ENCODE results near the gene ZNF304. TPM values are rescaled to one million over a fixed set of nuclear protein-coding genes. Genes with fewer than 3 reads are reported as not detected.
A peak's percentile ranks its signal among the peaks of the same experiment; 100 is the strongest.

Gene ZNF304
- total and polyA plus RNA-seq, 2 of the 4 experiments (the other 2 are of a cell fraction), result 3.9 to 16.1 TPM

DNA sequence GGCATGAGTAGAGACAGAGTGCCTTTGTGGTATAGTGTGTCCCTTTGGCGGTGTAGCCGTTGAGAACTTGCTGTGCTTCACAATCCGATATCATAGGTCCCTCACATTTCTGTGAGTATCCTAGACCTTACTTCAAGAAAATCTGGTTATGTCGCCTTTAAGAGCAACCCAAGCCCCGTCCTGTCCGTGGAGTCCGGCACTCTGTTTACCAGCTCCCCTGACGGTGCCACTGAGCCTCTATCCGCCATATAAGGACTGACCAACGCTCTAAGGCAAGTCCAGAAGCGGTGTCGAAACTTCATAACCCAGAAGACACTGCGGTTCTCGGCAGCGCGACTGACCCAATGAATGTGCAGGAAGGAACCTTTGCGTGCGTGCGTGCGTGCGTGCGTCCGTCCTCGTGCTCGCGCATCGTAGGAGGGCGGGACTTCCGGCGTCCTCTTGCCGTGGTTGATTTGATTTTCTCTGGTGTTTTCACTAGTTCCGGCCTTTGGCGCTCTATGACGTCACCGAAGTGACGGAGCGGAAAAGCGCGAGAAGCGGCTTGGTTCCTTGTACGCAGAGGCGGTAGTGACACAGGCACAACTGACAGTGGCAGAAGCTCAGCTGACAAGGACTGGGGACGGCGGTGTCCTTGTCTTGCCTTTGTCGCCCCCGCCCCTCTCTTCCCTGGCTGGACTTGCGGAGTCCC, 12.1 kb downstream of the ZNF304 start, which contains the start of the genes TRAPPC2B and ZNF547 (continued):
- TF ChIP-seq SMC3 (IDR thresholded peaks at IDR 0.05; ENCODE audit: low read depth, low read length) (no peak), RFX5 (IDR thresholded peaks at IDR 0.05; ENCODE audit: low read depth, low read length) (0 out of 2 replicates have a peak, but pooled peaks have one; percentile 21)

DNA sequence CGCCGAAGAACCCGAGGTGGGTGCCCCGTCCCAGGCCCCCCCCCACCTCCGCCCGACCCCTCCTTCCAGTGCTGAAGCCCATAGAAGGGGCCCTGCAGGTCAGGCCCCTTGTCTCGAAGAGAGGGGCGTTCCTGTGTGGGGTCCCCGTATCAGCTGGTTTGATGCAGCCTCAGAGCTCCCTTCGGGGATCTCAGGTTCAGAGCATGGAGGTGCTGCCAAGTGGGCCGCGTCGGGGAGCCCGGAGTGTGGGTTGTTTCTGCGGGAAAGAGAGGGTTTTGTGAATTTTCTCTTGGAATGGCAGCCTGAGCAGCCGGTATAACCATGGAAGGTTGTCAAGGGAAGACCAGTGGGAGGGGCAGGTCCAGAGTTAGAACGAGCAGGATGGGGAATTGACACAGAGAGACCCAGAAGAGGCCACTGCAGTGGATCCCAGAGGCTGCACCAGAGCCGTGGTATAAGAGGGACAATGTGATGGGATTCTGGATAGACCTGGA, 12.7 kb downstream of the ZNF304 start:
- peak overlapping the region; percentile 1 to 78; a peak in 2 of 4 replicates for H4K8ac ChIP-seq (ENCODE audit: low read depth in 2 of 2, low read length in 2 of 2)
- peaks cover 6% of the 10 kb centered on the region for H3K36me3 ChIP-seq (ENCODE audit: control insufficient read depth, insufficient read depth, low read length)
- peak overlapping the region; percentile 68 for H3K27ac ChIP-seq (ENCODE audit: insufficient read depth, low read length)
- H3K9ac ChIP-seq (ENCODE audit: low read depth, low read length), result peak overlapping the region; percentile 68
- ATAC-seq (ENCODE audit: low read depth), result peak; percentile 16
- peak overlapping the region; percentile 91 for H2AK9ac ChIP-seq (replicated peaks; ENCODE audit: low read depth, low read length, poor library complexity)
- peak; percentile 12 for DNase-seq
- no peak overlapping the region for H3K23ac ChIP-seq (ENCODE audit: low read depth, low read length)
- H2AFZ ChIP-seq (replicated peaks; ENCODE audit: low read length, poor library complexity), result peak overlapping the region; percentile 91
- H3K9me1 ChIP-seq (ENCODE audit: insufficient read depth, low read length), result no peaks in the 10 kb centered on the region; the same call in 1 of the 2 replicates
- H3K14ac ChIP-seq (replicated peaks; ENCODE audit: low read depth, low read length), result peak overlapping the region; percentile 55; the same call in 1 of the 2 replicates
- H3K4me3 ChIP-seq (ENCODE audit: insufficient read depth, low read depth, low read length), result peak overlapping the region; percentile 61
- H4K91ac ChIP-seq (ENCODE audit: insufficient read depth, low read depth, low read length), result no peak overlapping the region; the same call in 1 of the 2 replicates
- no peak overlapping the region for H2BK120ac ChIP-seq (ENCODE audit: low read depth, low read length)
- CTCF ChIA-PET, result interaction anchor here (0.5 to 0.8 kb wide), 2 partner anchors 29 to 34 kb away, joined by 3 to 6 read pairs; no protein-coding TSS in a partner anchor
- peak overlapping the region; percentile 47 for H2BK5ac ChIP-seq (ENCODE audit: low read depth, low read length, poor library complexity, severe bottlenecking)
- BruUV-seq (replicated peaks), result no TSS peak
- no peaks in the 10 kb centered on the region for H3K4me1 ChIP-seq (ENCODE audit: control insufficient read depth, insufficient read depth, low read length)
- H3K9me3 ChIP-seq (ENCODE audit: control insufficient read depth, insufficient read depth, low read length), result no peaks in the 10 kb centered on the region
- H4K20me1 ChIP-seq (ENCODE audit: insufficient read depth, low read length), result no peaks in the 10 kb centered on the region
- dilution Hi-C loops (cut with HindIII; ENCODE audit: low sequenced_read_pairs, unreplicated experiment) (no loop called here), intact Hi-C loops (cut with micrococcal nuclease) (loop anchor here (1.0 kb wide), 1 partner anchor 43 kb away; the partner anchor contains the start of gene ZNF543), in situ Hi-C loops (cut with MboI; ENCODE audit: low sequenced_read_pairs) (no loop called here)
- H3K79me1 ChIP-seq (ENCODE audit: low read depth in 1 of 2, low read length in 2 of 2), result peaks cover 9 to 23% of the 10 kb centered on the region in 2 experiments; a peak in 2 of 4 replicates
- no peak overlapping the region for H2BK20ac ChIP-seq (ENCODE audit: low read depth, low read length)
- no peak overlapping the region for H2BK15ac ChIP-seq (ENCODE audit: low read depth, low read length)
- H3K4me2 ChIP-seq (ENCODE audit: low read depth, low read length), result peak overlapping the region; percentile 88
- peak overlapping the region; percentile 19 for H3K4ac ChIP-seq (ENCODE audit: low read depth, low read length)
- H3K27me3 ChIP-seq (ENCODE audit: control insufficient read depth, insufficient read depth, low read length), result no peaks in the 10 kb centered on the region
- no peak overlapping the region for H3K18ac ChIP-seq (ENCODE audit: low read depth, low read length)
- POLR2A ChIA-PET (ENCODE audit: unreplicated experiment), result no interaction called here
- peak overlapping the region; percentile 18; the same call in 1 of the 2 replicates for H2AK5ac ChIP-seq (ENCODE audit: low read depth, low read length)
- H3K56ac ChIP-seq (ENCODE audit: extremely low read depth, insufficient read depth, low read length), result peak overlapping the region; percentile 32
- no peak overlapping the region; the same call in none of the 2 replicates for H4K5ac ChIP-seq (ENCODE audit: low read depth, low read length)
- 7% methylated on average over 4 of the region's 18 CpGs; no CpG with 5 or more reads in 1 of the 2 experiments for WGBS, 2 experiments (ENCODE audit: extremely low coverage in 2 of 2, insufficient read length in 1 of 2)
- TF ChIP-seq MXI1 (IDR thresholded peaks at IDR 0.05; ENCODE audit: borderline replicate concordance, low read depth, low read length) (no peak), MAZ (IDR thresholded peaks at IDR 0.05; ENCODE audit: borderline replicate concordance, low read depth, low read length) (no peak), USF2 (IDR thresholded peaks at IDR 0.05; ENCODE audit: low read depth, low read length) (no peak), MAFK (IDR thresholded peaks at IDR 0.05; ENCODE audit: low read depth, low read length) (no peak), NFE2L2 (IDR thresholded peaks at IDR 0.05; ENCODE audit: low read depth, low read length) (no peak), RCOR1 (IDR thresholded peaks at IDR 0.05; ENCODE audit: insufficient replicate concordance, low read length) (no peak), BHLHE40 (IDR thresholded peaks at IDR 0.05; ENCODE audit: low read depth, low read length) (no peak), RAD21 (IDR thresholded peaks at IDR 0.05; ENCODE audit: low read length) (no peak), CTCF (conservative IDR thresholded peaks at IDR 0.05; ENCODE audit: low read depth, low read length) (no peak), RFX5 (IDR thresholded peaks at IDR 0.05; ENCODE audit: low read depth, low read length) (no peak)

Data from IMR-90 (cell line).